Muscle layer of duodenum (tissue), 2 donors: ENCODE measurements around the gene ZNF341.
A peak's percentile ranks its signal among the peaks of the same experiment; 100 is the strongest.
"Not testable (repeated sequence)": the region's sequence is repeated elsewhere in the genome, so short reads cannot be mapped to it uniquely, and the experiment has no call there.

ENCODE experiments used
- H3K27ac ChIP-seq: one replicate; pipeline ENCODE4 v1.7.0; 2013; ENCODE audit warnings: mild to moderate bottlenecking, low read length
- H3K27me3 ChIP-seq: one replicate; pipeline ENCODE4 v1.7.0; 2013; ENCODE audit warnings: low read depth, mild to moderate bottlenecking, control low read depth, low read length
- H3K36me3 ChIP-seq, 2 donors: one replicate each; pipeline ENCODE4 v1.7.0; 2013; ENCODE audit warnings: low read length in 2 of 2, control low read depth in 1 of 2, mild to moderate bottlenecking in 1 of 2; ENCODE audit not compliant: insufficient read depth in 2 of 2, control insufficient read depth in 1 of 2
- H3K4me1 ChIP-seq, 2 donors: one replicate each; pipeline ENCODE4 v1.7.0; 2013; ENCODE audit warnings: low read length in 2 of 2, mild to moderate bottlenecking in 2 of 2, control low read depth in 1 of 2, moderate library complexity in 1 of 2; ENCODE audit not compliant: insufficient read depth in 2 of 2, control insufficient read depth in 1 of 2
- H3K4me3 ChIP-seq, 2 donors: one replicate each; pipeline ENCODE4 v1.7.0; 2013; ENCODE audit warnings: low read length in 2 of 2, low read depth in 1 of 2, mild to moderate bottlenecking in 1 of 2
- H3K9me3 ChIP-seq, 2 donors: one replicate each; pipeline ENCODE4 v1.7.0; 2013; ENCODE audit warnings: low read length in 2 of 2, control low read depth in 1 of 2, mild to moderate bottlenecking in 1 of 2; ENCODE audit not compliant: control insufficient read depth in 1 of 2
- donor health status: healthy.

The ZNF341 gene

DNA sequence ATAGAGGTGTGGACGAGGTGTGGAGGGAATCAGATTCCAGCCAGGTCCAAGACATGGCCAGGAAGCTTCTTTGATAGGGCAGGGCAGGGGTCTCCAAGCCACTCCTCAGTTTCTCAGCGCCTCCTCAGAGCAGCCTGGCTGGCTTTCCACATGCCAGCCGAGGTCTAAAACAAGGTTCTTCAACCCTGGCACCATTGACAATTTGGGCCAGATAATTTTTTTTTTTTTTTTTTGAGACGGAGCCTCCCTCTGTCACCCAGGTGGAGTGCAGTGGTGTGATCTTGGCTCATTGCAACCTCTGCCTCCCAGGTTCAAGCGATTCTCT lies 58.0 kb downstream of the ZNF341 start:
- H3K27ac ChIP-seq = peak overlapping the region; percentile 69

DNA sequence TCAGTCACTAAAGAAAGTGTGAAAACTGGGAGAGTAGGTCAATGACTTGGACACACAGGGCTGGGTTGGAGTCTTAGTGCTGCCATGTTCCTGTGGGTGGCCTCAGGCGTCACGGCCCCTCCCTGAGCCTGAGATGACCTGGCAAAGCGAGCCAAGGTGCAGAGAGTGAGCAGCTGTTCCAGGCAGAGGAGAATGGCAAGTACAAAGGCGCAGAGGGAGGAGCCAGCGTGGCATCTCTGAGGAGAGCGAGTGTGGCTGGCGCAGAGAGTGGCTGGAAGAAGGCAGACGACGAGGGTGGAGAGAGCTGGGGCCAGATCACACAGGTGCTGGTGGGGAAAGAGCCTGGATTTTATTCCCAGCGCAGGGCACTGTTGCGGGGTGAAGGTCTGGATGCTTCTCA lies 58.8 kb downstream of the ZNF341 start:
- no peak overlapping the region for H3K4me3 ChIP-seq
- no peaks in the 10 kb centered on the region for H3K9me3 ChIP-seq
- no peaks in the 10 kb centered on the region for H3K27me3 ChIP-seq
- peaks cover 0 to 10% of the 10 kb centered on the region in 2 donors for H3K36me3 ChIP-seq
- peak overlapping the region; percentile 69 for H3K27ac ChIP-seq
- H3K4me1 ChIP-seq = peaks cover 0 to 40% of the 10 kb centered on the region in 2 donors

More for the DNA sequence above, 58.0 kb downstream of the ZNF341 start:
- Histone ChIP-seq H3K27me3 (no peaks in the 10 kb centered on the region), H3K4me3 (no peak overlapping the region), H3K36me3 (peaks cover 0 to 10% of the 10 kb centered on the region in 2 donors), H3K4me1 (peaks cover 0 to 40% of the 10 kb centered on the region in 2 donors), H3K9me3 (no peaks in the 10 kb centered on the region)

DNA sequence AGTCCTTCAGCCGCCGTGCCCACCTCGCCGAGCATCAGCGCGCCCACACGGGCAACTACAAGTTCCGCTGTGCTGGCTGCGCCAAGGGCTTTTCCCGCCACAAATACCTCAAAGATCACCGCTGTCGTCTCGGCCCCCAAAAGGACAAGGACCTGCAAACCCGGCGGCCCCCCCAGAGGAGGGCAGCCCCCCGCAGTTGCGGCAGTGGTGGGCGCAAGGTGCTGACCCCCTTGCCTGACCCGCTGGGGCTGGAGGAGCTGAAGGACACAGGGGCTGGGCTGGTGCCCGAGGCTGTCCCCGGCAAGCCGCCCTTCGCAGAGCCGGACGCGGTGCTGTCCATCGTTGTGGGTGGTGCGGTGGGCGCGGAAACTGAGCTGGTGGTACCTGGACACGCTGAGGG lies 59.2 kb downstream of the ZNF341 start:
- no peak overlapping the region for H3K4me3 ChIP-seq
- H3K27me3 ChIP-seq = no peaks in the 10 kb centered on the region
- H3K4me1 ChIP-seq = peaks cover 0 to 40% of the 10 kb centered on the region in 2 donors
- H3K9me3 ChIP-seq = no peaks in the 10 kb centered on the region
- no peak overlapping the region for H3K27ac ChIP-seq
- peaks cover 0 to 10% of the 10 kb centered on the region in 2 donors for H3K36me3 ChIP-seq

DNA sequence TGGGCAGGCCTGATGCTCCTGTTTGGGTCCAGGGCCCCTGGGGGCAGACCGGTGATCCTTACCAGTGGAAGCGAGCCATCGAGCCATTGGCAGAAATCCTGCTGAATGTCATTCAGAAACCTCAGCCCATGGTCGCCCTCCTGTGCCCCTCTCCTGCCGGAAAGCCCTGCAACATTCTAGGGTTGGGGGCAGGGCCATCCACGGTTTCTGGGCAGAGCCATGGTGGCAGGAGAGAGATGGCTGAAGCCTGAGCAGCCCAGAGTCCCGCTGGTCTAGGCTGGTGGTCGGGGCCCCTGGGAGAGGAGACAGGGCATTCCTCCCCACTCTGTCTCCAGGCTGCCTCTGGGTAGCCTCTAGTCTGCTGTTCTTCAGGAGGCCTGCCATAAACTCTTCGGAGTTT lies 59.7 kb downstream of the ZNF341 start:
- Histone ChIP-seq H3K4me3 (no peak overlapping the region), H3K27ac (no peak overlapping the region), H3K27me3 (no peaks in the 10 kb centered on the region), H3K4me1 (peaks cover 0 to 40% of the 10 kb centered on the region in 2 donors), H3K36me3 (peaks cover 0 to 10% of the 10 kb centered on the region in 2 donors), H3K9me3 (no peaks in the 10 kb centered on the region)

DNA sequence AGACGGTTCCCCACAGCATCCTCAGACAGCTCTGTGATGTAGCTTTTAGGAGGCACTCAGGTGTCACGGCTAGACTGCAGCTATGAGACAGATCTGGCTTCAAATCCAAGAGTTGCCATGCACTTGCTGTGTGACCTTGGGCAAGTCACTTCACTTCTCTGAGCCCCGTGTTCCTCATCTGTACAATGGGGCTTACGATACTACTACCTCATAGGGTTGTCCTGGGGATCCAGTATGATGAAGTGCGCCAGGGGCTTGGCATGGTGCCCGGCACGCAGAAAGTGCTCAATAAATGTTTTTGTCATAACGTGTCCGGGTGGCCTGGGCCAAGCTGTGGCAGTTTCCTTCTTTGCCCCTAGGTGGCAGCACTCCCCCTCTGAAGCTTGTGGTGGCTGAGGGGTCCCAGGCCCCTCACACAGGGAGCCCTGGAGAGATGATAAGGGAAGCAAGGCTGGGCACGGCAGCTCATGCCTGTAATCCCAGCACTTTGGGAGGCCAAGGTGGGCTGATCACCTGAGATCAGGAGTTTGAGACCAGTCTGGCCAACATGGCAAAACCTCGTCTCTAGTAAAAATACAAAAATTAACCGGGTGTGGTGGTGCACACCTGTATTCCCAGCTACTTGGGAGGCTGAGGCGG lies 60.3 kb downstream of the ZNF341 start:
- no peaks in the 10 kb centered on the region for H3K9me3 ChIP-seq
- H3K27ac ChIP-seq = no peak overlapping the region
- H3K4me3 ChIP-seq = no peak overlapping the region
- H3K4me1 ChIP-seq = peaks cover 0 to 40% of the 10 kb centered on the region in 2 donors
- peaks cover 0 to 10% of the 10 kb centered on the region in 2 donors for H3K36me3 ChIP-seq
- no peaks in the 10 kb centered on the region for H3K27me3 ChIP-seq

DNA sequence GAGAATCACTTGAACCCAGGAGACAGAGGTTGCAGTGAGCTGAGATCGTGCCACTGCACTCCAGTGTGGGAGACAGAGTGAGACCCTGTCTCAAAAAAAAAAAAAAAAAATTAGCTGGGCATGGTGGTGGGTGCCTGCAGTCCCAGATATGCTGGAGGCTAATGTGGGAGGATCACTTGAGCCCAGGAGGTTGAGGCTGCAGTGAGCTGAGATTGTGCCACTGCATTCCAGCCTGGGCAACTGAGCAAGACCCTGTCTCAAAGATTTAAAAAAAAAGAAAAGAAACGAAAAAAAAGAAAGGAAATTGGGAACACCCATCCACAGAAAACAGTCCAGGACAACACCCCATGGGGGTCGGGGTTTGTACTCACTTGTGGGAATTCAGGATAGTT lies 60.8 kb downstream of the ZNF341 start:
- not testable (repeated sequence) for H3K36me3 ChIP-seq, H3K4me3 ChIP-seq

DNA sequence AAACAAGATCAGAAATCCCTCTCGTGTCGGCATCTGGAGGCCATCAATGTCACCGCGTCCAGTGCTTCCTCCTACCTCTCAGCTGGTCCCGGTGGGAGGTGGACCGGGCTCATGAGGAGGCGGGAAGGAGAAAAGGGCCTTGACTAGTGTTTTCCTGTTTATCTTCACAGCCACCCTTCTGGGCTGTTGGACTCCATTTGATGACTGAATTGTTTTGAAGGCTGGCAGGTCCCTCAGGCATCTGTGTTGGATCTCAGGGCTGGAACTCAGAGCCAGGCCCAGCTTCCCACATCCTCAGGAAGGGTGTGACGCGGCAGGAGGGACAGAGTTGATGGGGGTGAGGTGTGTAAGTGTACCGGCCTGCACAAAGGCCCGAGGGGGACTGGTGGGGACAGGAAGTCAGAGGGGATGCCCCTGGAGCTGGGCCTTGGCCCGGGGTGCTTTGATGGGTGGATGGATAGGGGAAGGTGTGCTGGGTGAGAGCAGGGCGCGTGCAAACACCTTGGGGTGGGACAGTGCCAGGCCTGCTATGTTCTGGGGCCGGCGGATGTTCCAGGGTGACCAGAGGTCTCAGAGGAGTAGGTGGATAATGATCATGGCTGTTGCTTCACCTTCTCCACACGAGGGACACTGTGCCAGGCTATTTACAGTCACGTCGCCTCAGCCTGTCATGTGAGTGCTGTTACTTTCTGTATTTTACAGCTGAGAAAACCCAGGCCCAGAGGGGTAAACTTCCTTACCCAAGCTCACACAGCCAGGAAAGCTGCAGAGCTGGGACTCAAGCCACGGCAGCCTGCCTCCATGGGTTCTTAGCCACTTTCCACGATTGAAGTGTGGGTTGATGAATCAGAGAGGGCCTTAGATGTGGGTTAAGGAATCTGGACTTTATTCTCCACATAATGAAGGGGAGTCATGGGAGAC lies 61.5 kb downstream of the ZNF341 start:
- Histone ChIP-seq H3K9me3 (no peaks in the 10 kb centered on the region), H3K36me3 (peaks cover 0 to 10% of the 10 kb centered on the region in 2 donors), H3K4me1 (peaks cover 0 to 40% of the 10 kb centered on the region in 2 donors), H3K4me3 (no peak overlapping the region), H3K27ac (peak overlapping the region; percentile 31), H3K27me3 (no peaks in the 10 kb centered on the region)

More for the DNA sequence above, 60.8 kb downstream of the ZNF341 start:
- not testable (repeated sequence) for H3K27me3 ChIP-seq, H3K9me3 ChIP-seq
- peaks cover 0 to 40% of the 10 kb centered on the region in 2 donors for H3K4me1 ChIP-seq
- H3K27ac ChIP-seq = peak overlapping the region; percentile 31

DNA sequence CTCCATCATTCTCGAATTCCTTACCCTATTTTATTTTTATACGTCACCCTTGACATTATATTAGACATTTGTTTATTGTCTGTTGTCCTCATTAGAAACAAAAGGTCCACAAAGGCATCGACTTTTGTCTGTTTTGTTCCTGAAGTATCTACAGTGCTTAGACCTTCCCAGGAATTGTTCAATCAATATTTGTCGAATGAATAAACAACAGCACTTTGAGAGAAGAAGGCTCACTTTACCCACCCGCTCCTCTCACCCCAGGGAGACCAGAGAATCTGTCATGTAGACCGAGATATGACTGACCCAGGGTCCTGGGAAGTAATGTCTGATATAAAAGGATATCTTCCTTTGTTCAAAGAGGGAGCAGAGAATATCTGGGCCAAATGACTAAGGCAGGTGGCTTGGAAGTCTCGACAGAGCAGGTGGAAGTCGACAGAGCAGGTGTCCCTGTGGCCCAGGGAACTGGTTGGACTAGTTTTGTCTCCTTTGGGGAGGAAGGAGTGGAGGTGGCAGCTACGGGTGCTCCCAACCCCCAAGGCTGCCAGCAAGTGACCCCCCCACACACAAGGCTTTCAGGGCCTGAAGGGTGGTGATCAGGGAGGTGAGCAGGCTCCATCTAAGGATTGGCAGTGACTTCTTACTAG lies 64.6 kb downstream of the ZNF341 start:
- no peak overlapping the region for H3K4me3 ChIP-seq
- H3K4me1 ChIP-seq = peaks cover 0 to 11% of the 10 kb centered on the region in 2 donors
- no peaks in the 10 kb centered on the region for H3K27me3 ChIP-seq
- peaks cover 0 to under 1% of the 10 kb centered on the region in 2 donors for H3K36me3 ChIP-seq
- H3K27ac ChIP-seq = peak overlapping the region; percentile 42
- H3K9me3 ChIP-seq = no peaks in the 10 kb centered on the region

DNA sequence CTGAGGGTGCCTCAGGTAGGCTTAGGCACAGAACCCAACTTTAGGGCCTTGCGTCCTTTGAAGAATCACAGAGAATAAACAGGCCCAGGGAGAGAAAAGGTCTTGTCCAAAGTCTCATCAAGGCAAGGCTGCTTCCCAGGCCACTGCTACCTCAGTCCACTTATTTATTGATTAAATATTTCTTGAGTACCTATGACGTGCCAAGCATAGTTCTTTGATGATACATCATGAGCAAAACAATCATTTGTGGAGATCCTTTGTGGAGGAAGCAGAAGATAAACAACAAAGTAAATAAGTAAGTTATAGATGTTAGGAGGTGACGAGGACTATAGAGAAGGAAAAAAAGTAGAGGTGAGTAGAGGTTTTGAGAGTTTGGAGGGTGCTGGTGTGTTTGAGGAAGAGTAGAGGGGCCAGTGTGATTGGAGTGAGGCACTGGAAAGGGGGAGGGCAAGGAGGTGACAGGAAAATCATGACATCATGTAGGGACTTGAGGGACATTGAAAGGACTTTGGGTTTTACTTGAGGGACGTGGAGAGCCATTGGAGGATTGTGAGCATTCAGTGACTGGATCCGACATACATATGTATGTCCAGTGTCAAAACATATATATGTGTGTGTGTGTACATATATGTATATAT lies 65.2 kb downstream of the ZNF341 start:
- Histone ChIP-seq H3K27ac (peak overlapping the region; percentile 42), H3K4me3 (no peak overlapping the region), H3K4me1 (peaks cover 0 to 9% of the 10 kb centered on the region in 2 donors), H3K27me3 (no peaks in the 10 kb centered on the region), H3K9me3 (no peaks in the 10 kb centered on the region), H3K36me3 (no peaks in the 10 kb centered on the region)

DNA sequence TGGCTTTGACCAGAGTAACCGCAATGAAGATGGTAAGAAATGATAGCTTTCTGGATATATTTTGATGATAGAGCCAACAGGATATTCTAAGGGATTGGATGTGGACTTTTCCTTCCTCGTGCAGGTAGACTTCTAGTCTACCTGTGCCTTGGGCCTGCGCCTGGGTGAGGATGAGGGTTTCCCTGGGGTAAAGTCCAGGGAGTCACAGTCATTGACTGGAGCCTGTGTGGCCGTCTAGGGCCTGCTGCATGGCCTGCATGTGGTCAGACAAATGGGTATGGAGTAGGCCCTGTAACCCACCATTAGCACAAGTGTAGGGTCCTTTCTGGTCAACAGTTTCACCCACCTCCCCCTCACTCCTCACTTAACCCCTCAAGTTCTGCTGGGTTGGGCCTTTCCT lies 66.6 kb downstream of the ZNF341 start:
- Histone ChIP-seq H3K4me3 (no peak overlapping the region), H3K27ac (no peak overlapping the region), H3K36me3 (no peaks in the 10 kb centered on the region), H3K9me3 (no peaks in the 10 kb centered on the region), H3K27me3 (no peaks in the 10 kb centered on the region), H3K4me1 (peaks cover 0 to 3% of the 10 kb centered on the region in 2 donors)

DNA sequence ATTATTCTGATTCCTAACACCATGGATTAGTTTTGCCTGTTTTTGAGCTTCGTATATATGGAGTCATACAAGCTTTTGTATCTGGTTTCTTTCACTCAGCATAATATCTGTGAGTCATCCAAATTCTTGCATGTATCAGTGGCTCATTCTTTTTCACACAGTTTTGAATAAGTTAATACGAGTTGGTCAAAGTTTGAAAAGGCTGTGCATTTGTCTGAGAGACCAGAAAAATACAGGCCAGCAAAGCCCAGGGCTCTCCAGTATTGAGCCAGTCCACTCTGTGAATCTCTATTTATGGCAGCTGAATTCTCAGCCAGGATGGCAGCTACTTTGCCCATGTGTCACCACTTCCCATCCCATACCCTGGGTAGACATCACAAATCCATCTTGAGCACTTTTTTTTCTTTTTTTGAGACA lies 72.1 kb downstream of the ZNF341 start:
- Histone ChIP-seq H3K27ac (peak overlapping the region; percentile 60), H3K9me3 (no peaks in the 10 kb centered on the region), H3K4me3 (no peak overlapping the region), H3K27me3 (no peaks in the 10 kb centered on the region), H3K36me3 (no peaks in the 10 kb centered on the region), H3K4me1 (peaks cover 0 to 6% of the 10 kb centered on the region in 2 donors)
